Hematopoietic multipotent progenitor cell treated with erythropoietin and hydrocortisone succinate and interleukin-3 and kit ligand, for 6 days (in vitro differentiated cells): ENCODE results near the gene CCBE1.
A peak's percentile ranks its signal among the peaks of the same experiment; 100 is the strongest.

Experiments
- DNase-seq: peaks from one replicate; pipeline ENCODE4 v3.0.0-alpha.2; 2015

Gene CCBE1

DNA sequence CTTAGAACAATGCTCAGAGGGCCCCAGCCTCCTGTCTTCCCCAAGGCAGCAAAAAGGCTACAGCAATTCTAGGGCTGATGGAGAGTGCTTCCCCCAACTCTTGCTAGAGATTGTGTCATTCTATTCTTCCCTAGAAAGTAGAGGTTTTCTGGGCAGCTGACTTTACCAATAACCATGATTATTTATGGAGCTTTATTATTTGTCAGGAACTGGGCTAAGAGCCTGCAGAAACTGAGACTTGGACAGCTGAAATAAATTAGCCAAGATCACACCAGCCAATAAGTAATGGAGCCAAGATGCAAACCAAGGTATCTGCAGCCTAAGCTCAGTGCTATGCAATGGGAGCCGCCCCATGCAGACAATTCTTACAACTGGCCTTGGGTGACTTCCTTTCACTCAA is 84.8 kb downstream of the CCBE1 start:
- no peak for DNase-seq

GRCh38 chr18:59610546-59611140 is 86.6 kb downstream of the CCBE1 start:
- no peak for DNase-seq

DNA sequence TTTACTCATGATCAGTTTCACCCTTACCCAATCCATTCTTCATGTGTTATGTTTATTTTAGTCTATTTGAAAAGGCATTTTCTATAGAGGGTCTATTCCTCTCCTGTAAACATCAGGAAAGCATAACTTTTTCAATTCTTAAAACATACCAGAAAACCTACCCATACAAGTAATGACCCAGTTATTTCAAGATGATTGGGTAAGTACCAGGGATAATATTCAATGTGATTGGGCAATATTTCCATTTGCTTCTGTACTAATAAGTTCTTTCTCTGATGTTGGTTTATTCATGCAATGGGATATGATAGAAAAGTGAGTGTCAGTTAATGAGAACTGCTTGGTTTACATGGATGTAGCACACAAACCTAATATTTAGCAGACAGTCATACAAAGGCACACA is 87.6 kb downstream of the CCBE1 start:
- no peak for DNase-seq

DNA sequence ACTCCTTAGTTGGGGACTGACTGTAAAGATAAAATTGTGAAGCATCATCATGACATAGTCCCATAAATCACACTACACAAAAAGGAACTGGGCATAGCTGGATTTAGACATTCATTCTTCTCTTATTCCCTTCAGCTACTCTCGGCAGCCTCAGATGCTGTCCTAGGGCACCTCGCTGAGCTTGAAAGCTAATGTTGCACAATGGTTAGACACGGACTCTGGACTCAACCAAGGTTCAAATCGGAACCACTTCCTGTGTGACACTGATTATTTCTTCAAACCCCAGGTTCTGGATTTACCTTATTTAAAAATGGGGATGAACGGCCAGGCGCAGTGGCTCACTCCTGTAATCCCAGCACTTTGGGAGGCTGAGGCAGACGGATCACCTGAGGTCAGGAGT is 89.8 kb downstream of the CCBE1 start:
- no peak for DNase-seq

DNA sequence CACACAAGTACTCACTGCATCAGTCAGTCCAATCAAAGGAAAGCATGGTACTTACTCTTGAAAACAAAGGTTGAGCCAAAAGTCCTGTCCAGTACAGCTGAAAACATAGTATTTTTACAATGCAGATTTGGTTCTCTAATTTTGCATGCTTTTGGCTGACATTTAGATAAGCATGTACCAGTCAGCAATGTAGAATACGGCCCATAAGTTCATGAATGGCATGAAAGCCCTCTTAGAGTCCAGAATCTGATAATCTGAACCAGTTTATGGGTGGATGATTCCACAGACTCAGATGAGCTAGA is 90.2 kb downstream of the CCBE1 start:
- DNase-seq = no peak

DNA sequence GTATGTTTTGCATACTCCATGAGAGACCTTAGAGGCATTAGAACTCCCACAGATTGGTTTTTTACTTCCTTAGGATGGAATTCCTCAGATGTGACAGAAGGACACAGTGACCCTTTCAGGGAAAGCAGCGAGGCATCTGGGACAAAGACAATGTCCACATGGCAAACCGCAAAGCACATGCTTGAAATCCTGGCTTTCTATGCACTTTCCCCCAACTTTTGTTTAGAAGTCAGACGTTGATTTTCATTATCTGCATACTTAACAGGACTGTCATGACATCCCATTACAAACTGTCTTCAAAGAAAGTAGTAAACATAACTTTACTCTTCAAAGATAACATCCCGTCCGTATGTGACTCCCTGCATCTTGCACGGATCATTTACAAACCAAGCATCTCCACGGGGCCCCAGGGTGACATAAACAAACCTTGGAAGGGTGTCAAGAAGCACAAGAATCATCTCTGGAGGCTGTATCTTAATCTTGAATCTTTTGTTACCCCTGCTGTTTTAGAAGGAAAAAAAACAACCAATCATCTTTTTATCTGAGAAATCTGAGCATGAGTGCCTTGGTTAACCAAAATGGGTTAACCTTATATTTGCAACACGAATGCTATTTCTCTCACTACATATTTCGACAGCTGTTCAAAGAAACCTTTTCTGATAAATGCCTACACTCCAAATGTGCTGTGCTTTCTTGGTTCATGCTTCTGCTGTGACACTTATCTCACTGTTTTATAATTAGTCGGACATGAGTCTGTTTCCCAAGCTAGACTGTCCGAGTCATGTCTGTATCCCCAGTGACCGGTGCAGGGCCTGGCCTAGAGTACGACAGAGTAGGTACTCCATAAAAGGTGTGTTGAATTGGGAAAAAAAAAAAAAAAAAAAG is 90.8 kb downstream of the CCBE1 start:
- DNase-seq = peak; percentile 12

GRCh38 chr18:59605633-59606192 is 91.5 kb downstream of the CCBE1 start:
- DNase-seq = no peak

- DNase-seq = no peak
Observed at GRCh38 chr18:59604877-59605276, 92.3 kb downstream of the CCBE1 start.

GRCh38 chr18:59597049-59597448 is 100.2 kb downstream of the CCBE1 start:
- no peak for DNase-seq

- no peak for DNase-seq
Observed at GRCh38 chr18:59593291-59593717, 103.9 kb downstream of the CCBE1 start.

DNA sequence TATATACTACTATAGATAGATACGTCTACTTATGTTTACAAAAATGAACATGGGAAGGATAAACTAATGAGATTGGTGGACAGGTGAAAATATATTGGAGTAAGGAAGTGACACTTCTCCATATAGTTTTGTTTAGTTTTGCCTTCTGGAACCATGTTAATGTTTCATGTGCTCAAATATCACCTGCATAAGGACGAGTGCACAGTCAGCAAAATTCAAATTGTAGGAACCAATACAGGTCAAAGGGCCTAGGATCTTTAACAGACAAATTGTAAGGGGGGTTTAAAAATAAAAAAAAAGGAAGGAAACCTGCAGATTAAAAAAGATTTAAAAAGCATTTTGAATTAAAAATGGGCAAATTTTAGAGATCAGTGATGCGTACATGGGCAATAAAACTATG is 104.6 kb downstream of the CCBE1 start:
- DNase-seq = no peak

DNA sequence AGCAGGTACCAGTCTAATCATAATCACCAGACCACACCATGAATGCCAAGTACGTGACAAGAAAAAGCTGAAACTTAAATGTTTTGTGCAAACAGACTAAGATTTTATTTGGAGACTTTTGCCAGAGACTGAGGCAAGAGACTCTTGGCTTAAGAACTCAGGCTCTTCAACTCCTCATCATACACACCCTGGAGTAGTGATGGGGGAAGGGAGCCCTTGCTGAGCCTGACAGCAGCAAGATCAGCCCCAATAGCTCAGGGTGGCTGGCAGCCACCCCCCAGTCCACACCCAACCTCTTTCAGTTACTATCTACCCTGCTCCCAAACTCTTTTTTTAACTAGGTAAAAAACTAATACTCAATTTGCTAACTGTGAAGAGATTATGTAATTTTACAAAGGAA is 114.8 kb downstream of the CCBE1 start:
- DNase-seq = no peak

DNA sequence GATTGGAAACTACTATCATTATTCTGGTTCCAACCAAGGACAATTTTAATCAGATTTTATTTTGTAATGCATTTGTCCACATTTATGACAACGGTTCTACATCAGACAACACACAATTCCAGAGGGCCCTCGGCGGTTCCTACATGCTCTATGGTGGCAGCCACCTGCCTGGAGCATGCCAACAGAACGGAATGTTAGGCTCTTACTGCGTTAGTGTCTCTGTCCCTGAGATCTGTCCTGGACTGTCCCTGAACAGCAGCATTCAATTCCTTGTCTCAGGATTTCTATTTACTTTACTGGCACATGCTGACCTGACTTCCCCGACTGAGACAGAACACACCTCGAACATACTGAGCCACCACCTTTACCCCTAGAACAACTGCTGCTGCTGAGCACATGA is 117.7 kb downstream of the CCBE1 start:
- no peak for DNase-seq

DNA sequence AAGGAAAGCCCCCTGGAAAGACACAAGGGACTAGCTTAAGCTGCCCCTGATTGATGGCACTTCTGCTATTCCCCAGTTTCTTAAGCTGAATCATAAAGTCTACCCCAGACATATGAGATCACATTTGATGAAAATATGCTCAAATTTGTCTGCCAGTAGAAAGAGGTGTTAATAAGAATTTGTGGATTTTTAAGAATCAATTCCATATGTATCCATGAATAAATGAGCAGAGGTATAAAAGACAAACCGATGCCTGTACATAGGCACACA is 119.9 kb downstream of the CCBE1 start:
- no peak for DNase-seq

- no peak for DNase-seq
Observed at GRCh38 chr18:59576541-59577385, 120.5 kb downstream of the CCBE1 start.

DNA sequence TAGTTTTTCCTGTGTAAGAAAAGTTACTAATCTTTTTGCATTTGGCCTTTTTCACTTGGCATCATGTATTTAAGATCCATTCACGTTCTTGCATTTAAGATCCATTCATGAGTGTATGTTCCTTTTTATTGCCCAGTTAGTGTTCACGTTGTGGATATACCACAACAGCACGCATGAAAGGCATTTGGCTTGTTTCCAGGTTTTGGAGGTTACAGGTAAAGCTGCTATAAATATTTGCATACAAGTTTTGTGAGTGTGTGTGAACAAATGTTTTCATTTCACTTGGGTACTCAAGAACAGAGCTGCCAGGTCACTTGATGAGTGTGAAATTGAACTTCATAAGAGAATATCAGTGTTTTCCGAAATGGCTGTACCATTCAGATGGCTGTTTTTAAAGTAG is 121.2 kb downstream of the CCBE1 start:
- no peak for DNase-seq

- peak; percentile 34 for DNase-seq
Observed at GRCh38 chr18:59573962-59574361, 123.3 kb downstream of the CCBE1 start.

DNA sequence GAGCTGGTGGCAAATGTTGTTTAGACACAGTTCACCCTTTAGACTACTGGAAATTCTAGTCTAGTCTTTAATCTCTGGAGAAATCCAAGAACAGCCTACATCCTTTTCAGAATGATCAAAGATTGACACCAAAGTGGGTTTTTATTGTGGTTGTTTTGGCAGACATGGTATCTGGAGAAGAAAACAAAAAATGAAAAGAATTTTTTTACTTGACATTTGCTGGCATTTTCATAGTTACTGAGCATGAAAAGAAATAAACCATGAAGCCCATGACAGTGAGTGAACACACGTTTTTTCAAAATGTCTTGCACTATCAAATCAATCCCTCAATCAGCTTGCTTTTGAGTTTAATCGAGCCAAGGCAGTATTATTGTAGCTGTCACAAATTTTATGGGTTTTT is 125.3 kb downstream of the CCBE1 start:
- no peak for DNase-seq

- no peak for DNase-seq
Observed at GRCh38 chr18:59570796-59571195, 126.4 kb downstream of the CCBE1 start.

DNA sequence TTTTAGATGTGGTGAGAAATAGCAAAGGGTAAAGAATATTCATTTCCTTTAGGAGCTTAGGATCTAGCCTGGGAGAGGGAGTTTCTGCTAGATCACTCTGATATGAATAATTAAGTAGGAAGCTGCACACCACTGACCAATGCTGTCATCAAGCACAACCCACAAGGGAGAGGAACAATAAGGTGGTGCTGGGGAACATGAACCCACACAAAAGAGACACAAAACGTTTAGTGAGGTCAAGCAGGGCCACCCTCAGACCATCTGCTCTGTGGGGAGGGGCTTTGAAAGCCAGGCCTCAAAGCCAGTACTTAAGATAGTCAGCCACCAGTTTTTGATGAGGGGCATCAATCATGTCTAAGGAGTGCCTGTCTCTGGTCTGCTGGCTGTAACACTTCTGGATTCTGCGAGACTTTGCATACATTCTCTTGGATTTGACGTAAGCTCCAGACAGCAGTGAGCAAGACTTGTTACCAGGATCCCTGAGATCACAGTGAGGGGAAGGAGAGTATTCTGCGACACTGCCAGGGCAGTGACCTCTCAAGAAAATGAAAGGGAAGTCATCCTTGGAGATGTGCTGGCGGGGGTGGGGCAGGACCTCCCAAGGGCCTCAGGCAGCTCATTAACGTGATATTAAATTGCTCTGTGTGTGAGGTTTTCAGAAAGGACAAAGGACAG is 127.0 kb downstream of the CCBE1 start:
- DNase-seq = no peak

DNA sequence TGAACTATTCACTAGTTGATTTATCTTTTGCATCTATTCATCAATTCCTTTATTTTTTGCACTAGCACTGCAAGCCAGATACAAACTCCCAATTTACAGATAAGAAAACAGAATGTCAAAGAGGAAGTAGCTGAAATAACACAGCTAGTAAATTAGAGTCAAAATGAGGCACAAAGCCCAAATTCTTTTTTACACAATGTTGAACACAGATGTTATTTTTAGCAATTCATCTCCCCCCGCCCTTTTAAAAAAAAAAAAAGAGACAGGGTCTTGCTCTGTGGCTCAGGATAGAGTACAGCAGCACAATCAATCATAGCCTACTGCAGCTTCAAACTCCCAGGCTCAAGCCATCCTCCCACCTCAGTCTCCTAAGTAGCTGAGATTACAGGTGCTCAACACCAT is 127.8 kb downstream of the CCBE1 start:
- no peak for DNase-seq

DNA sequence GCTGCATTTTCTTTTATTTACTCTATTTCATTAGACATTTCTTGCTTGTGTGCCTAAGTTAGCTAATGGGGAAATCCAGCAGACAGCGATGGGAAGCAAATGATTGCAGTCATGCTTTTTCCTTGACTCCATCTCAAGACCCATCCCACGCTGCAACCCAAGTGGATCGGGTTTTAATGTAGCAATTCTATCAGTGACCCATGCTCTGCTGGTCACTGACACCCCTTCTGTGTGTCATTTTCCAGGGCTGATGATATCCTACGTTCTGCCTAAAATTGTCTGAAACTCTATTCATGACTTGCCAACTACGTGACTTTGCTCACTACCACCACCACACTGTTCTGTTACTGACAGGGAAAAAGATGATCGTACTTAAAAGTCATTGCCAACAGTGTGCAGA is 129.8 kb downstream of the CCBE1 start:
- no peak for DNase-seq

DNA sequence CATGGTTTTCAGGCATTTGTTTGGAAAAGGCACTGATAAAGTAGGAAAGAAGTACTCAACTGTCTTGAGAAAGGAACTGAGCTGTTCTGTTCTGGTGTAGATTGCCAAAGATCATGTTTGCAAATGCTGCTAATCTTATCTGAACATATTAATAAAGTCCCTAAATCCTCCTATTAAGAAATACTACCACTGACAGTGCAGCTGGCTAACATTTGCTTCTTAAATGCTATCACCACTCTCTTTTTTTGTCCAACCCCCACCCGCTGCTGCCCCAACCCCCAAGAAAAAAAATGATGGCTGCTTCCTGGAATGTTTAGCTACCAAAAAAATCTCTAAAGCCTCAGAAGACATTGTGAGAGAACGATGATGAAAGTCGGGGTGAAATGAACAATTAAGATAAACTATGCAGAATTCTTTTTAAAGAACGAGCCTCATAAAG is 130.7 kb downstream of the CCBE1 start:
- DNase-seq = peak; percentile 31
